Smooth muscle cell (in vitro differentiated cells): ENCODE data around the gene ENGASE. TPM values are rescaled to one million over a fixed set of nuclear protein-coding genes. Genes with fewer than 3 reads are reported as not detected.

Experiments
- DNase-seq: peaks from one replicate; lab custom pipeline; 2025; ENCODE audit not compliant: unreplicated experiment; lab: John Stamatoyannopoulos, UW
- H2AFZ ChIP-seq: fragments of 200-600 bp; sonication (generic); 2 replicates; pipeline ENCODE4 v1.6.0; 2016; ENCODE audit warnings: antibody characterized with exemption, low read depth, mild to moderate bottlenecking
- H3F3A ChIP-seq: fragments of 200-600 bp; sonication (generic); 2 replicates; pipeline ENCODE4 v1.6.0; 2017; ENCODE audit warnings: antibody characterized with exemption, low read depth
- H3K27ac ChIP-seq: fragments of 200-600 bp; sonication (generic); 2 replicates; pipeline ENCODE4 v1.5.1; 2016; ENCODE audit warnings: low read depth, mild to moderate bottlenecking
- H3K27me3 ChIP-seq: fragments of 200-600 bp; sonication (generic); 2 replicates; pipeline ENCODE4 v1.6.1; 2016; ENCODE audit warnings: low read depth, mild to moderate bottlenecking
- H3K36me3 ChIP-seq: fragments of 200-600 bp; sonication (generic); 2 replicates; pipeline ENCODE4 v1.5.1; 2016; ENCODE audit warnings: low read depth
- H3K4me1 ChIP-seq: fragments of 200-600 bp; sonication (generic); 2 replicates; pipeline ENCODE4 v1.5.1; 2016; ENCODE audit warnings: low read depth
- H3K4me2 ChIP-seq: fragments of 200-600 bp; sonication (generic); 2 replicates; pipeline ENCODE4 v1.6.0; 2016; ENCODE audit warnings: mild to moderate bottlenecking
- H3K4me3 ChIP-seq: fragments of 200-600 bp; sonication (generic); 2 replicates; pipeline ENCODE4 v1.5.1; 2016; ENCODE audit warnings: mild to moderate bottlenecking
- H3K79me2 ChIP-seq: fragments of 200-600 bp; sonication (generic); 2 replicates; pipeline ENCODE4 v1.6.0; 2016; ENCODE audit warnings: low read depth, mild to moderate bottlenecking
- H3K9ac ChIP-seq: fragments of 200-600 bp; sonication (generic); 2 replicates; pipeline ENCODE4 v1.6.0; 2016; ENCODE audit warnings: low read depth
- H3K9me3 ChIP-seq: fragments of 200-600 bp; sonication (generic); replicated peaks from 2 replicates; pipeline ENCODE4 v1.5.1; 2016; ENCODE audit warnings: low read depth
- H4K20me1 ChIP-seq: fragments of 200-600 bp; sonication (generic); 2 replicates; pipeline ENCODE4 v1.6.0; 2016; ENCODE audit warnings: low read depth
- CTCF ChIP-seq: fragments of 200-600 bp; sonication (generic); IDR thresholded peaks from 2 replicates; pipeline ENCODE4 v1.5.1; 2017; ENCODE audit warnings: borderline replicate concordance, mild to moderate bottlenecking, antibody characterized with exemption; ENCODE audit not compliant: insufficient read depth, poor library complexity, severe bottlenecking
- WGBS: methylation state at CpG from one replicate; pipeline ENCODE4 v1.1.7; 2016; ENCODE audit warnings: low lambda C conversion rate; 5-methylcytosine and 5-hydroxymethylcytosine counted together
- polyA plus RNA-seq: library from polyadenylated mRNA; unstranded; fragments of >200 nt; fragmentation: Nextera tagmentation; extraction: Ambion mirVana; gene quantifications from 2 replicates; pipeline ENCODE4 v1.2.1, GENCODE V29; 2016
- total RNA-seq: library from RNA; depleted of rRNA; stranded (reverse); fragments of >200 nt; gene quantifications from 2 replicates; pipeline ENCODE4 v1.2.3, GENCODE V29; 2014

The ENGASE gene
- total and polyA plus RNA-seq, 2 experiments from 2014 or later: 3.8 to 9.6 TPM

- no peak overlapping the region for H3K9ac ChIP-seq
- H4K20me1 ChIP-seq: no peaks in the 10 kb centered on the region
- no peak for DNase-seq
- H3K4me3 ChIP-seq: no peak overlapping the region
- H3K79me2 ChIP-seq: no peaks in the 10 kb centered on the region
- no peaks in the 10 kb centered on the region for H3K4me1 ChIP-seq
- no peaks in the 10 kb centered on the region for H3F3A ChIP-seq
- no peak overlapping the region for H3K4me2 ChIP-seq
- H3K27me3 ChIP-seq: peaks cover 30% of the 10 kb centered on the region
- H2AFZ ChIP-seq: no peak overlapping the region
- H3K9me3 ChIP-seq: no peaks in the 10 kb centered on the region
- TF ChIP-seq CTCF: no peak
- no peaks in the 10 kb centered on the region for H3K36me3 ChIP-seq
- 78% methylated on average over 13 of the region's 13 CpGs for WGBS
- no peak overlapping the region for H3K27ac ChIP-seq
Measured at GRCh38 chr17:79101111-79101673, 26.6 kb downstream of the ENGASE start.

GRCh38 chr17:79102214-79102613, 27.6 kb downstream of the ENGASE start:
- no peak overlapping the region for H3K4me3 ChIP-seq
- no peaks in the 10 kb centered on the region for H3K79me2 ChIP-seq
- no peak for TF ChIP-seq CTCF
- H3K27me3 ChIP-seq: peaks cover 19% of the 10 kb centered on the region
- H3F3A ChIP-seq: no peaks in the 10 kb centered on the region
- H3K36me3 ChIP-seq: no peaks in the 10 kb centered on the region
- H3K9ac ChIP-seq: no peak overlapping the region
- WGBS: 88% methylated on average over 7 of the region's 7 CpGs
- H3K4me2 ChIP-seq: no peak overlapping the region
- DNase-seq: no peak
- H2AFZ ChIP-seq: no peak overlapping the region
- no peaks in the 10 kb centered on the region for H4K20me1 ChIP-seq
- H3K4me1 ChIP-seq: no peaks in the 10 kb centered on the region
- H3K9me3 ChIP-seq: no peaks in the 10 kb centered on the region
- no peak overlapping the region for H3K27ac ChIP-seq

- Histone ChIP-seq H3K27me3 (no peaks in the 10 kb centered on the region), H3F3A (no peaks in the 10 kb centered on the region), H3K27ac (no peak overlapping the region), H3K36me3 (no peaks in the 10 kb centered on the region), H3K4me3 (no peak overlapping the region), H2AFZ (no peak overlapping the region), H3K4me2 (no peak overlapping the region), H3K9me3 (no peaks in the 10 kb centered on the region), H3K9ac (no peak overlapping the region), H3K79me2 (no peaks in the 10 kb centered on the region), H3K4me1 (no peaks in the 10 kb centered on the region), H4K20me1 (no peaks in the 10 kb centered on the region)
- DNase-seq: no peak
- 88% methylated on average over 12 of the region's 12 CpGs for WGBS
- no peak for TF ChIP-seq CTCF
Measured at GRCh38 chr17:79104898-79105600, 30.4 kb downstream of the ENGASE start.

GRCh38 chr17:79105937-79106336, 31.3 kb downstream of the ENGASE start:
- Histone ChIP-seq H3K9ac (no peak overlapping the region), H3K4me2 (no peak overlapping the region)
- no peak for DNase-seq

More at GRCh38 chr17:79105937-79106336, 31.3 kb downstream of the ENGASE start:
- Histone ChIP-seq H3K4me3 (no peak overlapping the region), H3K4me1 (no peaks in the 10 kb centered on the region), H4K20me1 (no peaks in the 10 kb centered on the region), H3K27ac (no peak overlapping the region), H3K36me3 (no peaks in the 10 kb centered on the region), H2AFZ (no peak overlapping the region), H3K79me2 (no peaks in the 10 kb centered on the region), H3F3A (no peaks in the 10 kb centered on the region), H3K27me3 (no peaks in the 10 kb centered on the region), H3K9me3 (no peaks in the 10 kb centered on the region)
- 94% methylated on average over 14 of the region's 14 CpGs for WGBS
- no peak for TF ChIP-seq CTCF
